HG03558 (cell line): ENCODE measurements around the gene MYO6.
"Not testable (repeated sequence)": the region's sequence is repeated elsewhere in the genome, so short reads cannot be mapped to it uniquely, and the experiment has no call there.

ENCODE experiments used
- ATAC-seq: cut with Tn5 transposase; IDR thresholded peaks from one replicate; pipeline ENCODE4 v1.9.1; 2021; ENCODE audit warnings: moderate number of reproducible peaks; ENCODE audit not compliant: unreplicated experiment; ENCODE audit errors: extremely low read depth

MYO6 gene

GRCh38 chr6:75874224-75874623 is 125.2 kb downstream of the MYO6 start:
- ATAC-seq, result no peak

GRCh38 chr6:75876152-75876551 is 127.1 kb downstream of the MYO6 start:
- no peak for ATAC-seq

- ATAC-seq, result no peak
These were observed 131.3 kb downstream of the MYO6 start for GRCh38 chr6:75880305-75880704.

- no peak for ATAC-seq
These were observed 133.7 kb downstream of the MYO6 start for GRCh38 chr6:75882734-75883133.

- ATAC-seq, result no peak
These were observed 135.8 kb downstream of the MYO6 start for GRCh38 chr6:75884822-75885221.

GRCh38 chr6:75892384-75892783 is 143.3 kb downstream of the MYO6 start:
- no peak for ATAC-seq

GRCh38 chr6:75893058-75893775 is 144.2 kb downstream of the MYO6 start:
- ATAC-seq, result no peak

GRCh38 chr6:75893776-75894152 is 144.7 kb downstream of the MYO6 start:
- ATAC-seq, result no peak

- ATAC-seq, result no peak
These were observed 147.5 kb downstream of the MYO6 start for GRCh38 chr6:75896526-75896925.

GRCh38 chr6:75900216-75900615 is 151.2 kb downstream of the MYO6 start:
- not testable (repeated sequence) for ATAC-seq

- ATAC-seq, result not testable (repeated sequence)
These were observed 156.1 kb downstream of the MYO6 start for GRCh38 chr6:75905129-75905528.

- no peak for ATAC-seq
These were observed 157.8 kb downstream of the MYO6 start for GRCh38 chr6:75906871-75907270.

GRCh38 chr6:75907444-75907843 is 158.4 kb downstream of the MYO6 start:
- ATAC-seq, result no peak

GRCh38 chr6:75913040-75913439 is 164.0 kb downstream of the MYO6 start:
- ATAC-seq, result no peak

- no peak for ATAC-seq
These were observed 173.2 kb downstream of the MYO6 start for GRCh38 chr6:75922226-75922625.

- no peak for ATAC-seq
These were observed 177.5 kb downstream of the MYO6 start for GRCh38 chr6:75926293-75927168.

- ATAC-seq, result no peak
These were observed 182.1 kb downstream of the MYO6 start for GRCh38 chr6:75931011-75931680.

- ATAC-seq, result no peak
These were observed 183.0 kb downstream of the MYO6 start for GRCh38 chr6:75932067-75932466.

GRCh38 chr6:75933387-75933975 is 184.4 kb downstream of the MYO6 start:
- ATAC-seq, result no peak

GRCh38 chr6:75934643-75935472 is 185.8 kb downstream of the MYO6 start:
- ATAC-seq, result no peak
